CD14-positive monocyte (primary cell): ENCODE measurements around the gene PAPPA2. TPM values are rescaled to one million over a fixed set of nuclear protein-coding genes. Genes with fewer than 3 reads are reported as not detected.
A peak's percentile ranks its signal among the peaks of the same experiment; 100 is the strongest.

Source experiments
- DNase-seq, 3 donors: peaks; one replicate each; pipeline ENCODE4 v3.0.0-alpha.2; 2011 to 2022
- H2AFZ ChIP-seq: 2 replicates; pipeline ENCODE4 v1.6.0; 2012; ENCODE audit warnings: mild to moderate bottlenecking, low read depth, low read length, inconsistent platforms; ENCODE audit not compliant: insufficient read depth, poor library complexity, severe bottlenecking
- H3K27ac ChIP-seq, 2 donors: 1 replicate in 1 of 2; 2 replicates in 1 of 2; pipeline ENCODE4 v1.5.1; 2012 to 2013; ENCODE audit warnings: low read length in 2 of 2, control low read depth in 1 of 2, inconsistent platforms in 1 of 2, low read depth in 1 of 2, mild to moderate bottlenecking in 1 of 2
- H3K27me3 ChIP-seq, 2 donors: one replicate each; pipeline versions ENCODE4 v1.6.0 to v1.6.1; 2011 to 2013; ENCODE audit warnings: low read length in 2 of 2; ENCODE audit not compliant: control insufficient read depth in 2 of 2, insufficient read depth in 2 of 2
- H3K36me3 ChIP-seq, 2 donors: replicated peaks in 1 of 2; 1 replicate in 1 of 2; 2 replicates in 1 of 2; pipeline versions ENCODE4 v1.5.1 to v1.6.1; 2012 to 2013; ENCODE audit warnings: low read length in 2 of 2, control low read depth in 1 of 2, inconsistent platforms in 1 of 2, mild to moderate bottlenecking in 1 of 2; ENCODE audit not compliant: insufficient read depth in 2 of 2, control insufficient read depth in 1 of 2
- H3K4me1 ChIP-seq, 2 donors: 1 replicate in 1 of 2; 2 replicates in 1 of 2; pipeline versions ENCODE4 v1.5.1 to v1.6.1; 2012 to 2013; ENCODE audit warnings: low read length in 2 of 2, control low read depth in 1 of 2, inconsistent platforms in 1 of 2, mild to moderate bottlenecking in 1 of 2, moderate library complexity in 1 of 2; ENCODE audit not compliant: insufficient read depth in 2 of 2, control insufficient read depth in 1 of 2
- H3K4me2 ChIP-seq: replicated peaks from 2 replicates; pipeline ENCODE3; 2012; ENCODE audit warnings: low read length, moderate library complexity, mild to moderate bottlenecking; ENCODE audit not compliant: poor library complexity, severe bottlenecking; ENCODE audit errors: extremely low read depth
- H3K4me3 ChIP-seq, 3 experiments: fragments of 200-600 bp in 1 of 3; sonication (generic) in 1 of 3; replicated peaks in 1 of 3; 1 replicate in 2 of 3; 2 replicates in 1 of 3; pipeline ENCODE4 v1.5.1; 2011 to 2013; ENCODE audit warnings: low read length in 3 of 3, mild to moderate bottlenecking in 3 of 3, control low read depth in 2 of 3, low read depth in 2 of 3, inconsistent platforms in 1 of 3, moderate library complexity in 1 of 3
- H3K79me2 ChIP-seq: 2 replicates; pipeline ENCODE4 v1.6.0; 2012; ENCODE audit warnings: mild to moderate bottlenecking, control low read depth, inconsistent platforms, low read length, moderate library complexity; ENCODE audit not compliant: insufficient read depth
- H3K9ac ChIP-seq: 2 replicates; pipeline ENCODE4 v1.6.0; 2017; ENCODE audit warnings: low read length, mild to moderate bottlenecking; ENCODE audit not compliant: insufficient read depth, poor library complexity, severe bottlenecking
- H3K9me3 ChIP-seq, 2 donors: replicated peaks in 1 of 2; 1 replicate in 1 of 2; 2 replicates in 1 of 2; pipeline versions ENCODE4 v1.5.1 to v1.6.1; 2012 to 2013; ENCODE audit warnings: low read length in 2 of 2, control low read depth in 1 of 2; ENCODE audit not compliant: control insufficient read depth in 1 of 2, insufficient read depth in 1 of 2
- H4K20me1 ChIP-seq: 2 replicates; pipeline ENCODE4 v1.6.0; 2012; ENCODE audit warnings: mild to moderate bottlenecking, low read length, control low read depth, moderate library complexity; ENCODE audit not compliant: insufficient read depth
- H3K27ac Mint-ChIP-seq, 7 donors: one replicate each; pipeline ENCODE4 v1.8.0; 2020; ENCODE audit warnings: mild to moderate bottlenecking in 7 of 7, mixed read lengths in 7 of 7, moderate library complexity in 6 of 7, inconsistent platforms in 2 of 7
- H3K27me3 Mint-ChIP-seq, 3 donors: one replicate each; pipeline ENCODE4 v1.8.0; 2021 to 2022; ENCODE audit warnings: low read depth in 3 of 3, mild to moderate bottlenecking in 3 of 3, mixed read lengths in 3 of 3, moderate library complexity in 3 of 3, inconsistent platforms in 1 of 3
- H3K36me3 Mint-ChIP-seq, 2 donors: one replicate each; pipeline ENCODE4 v1.8.0; 2020; ENCODE audit warnings: mixed read lengths in 2 of 2, inconsistent platforms in 1 of 2, mild to moderate bottlenecking in 1 of 2
- H3K4me1 Mint-ChIP-seq: one replicate; pipeline ENCODE4 v1.8.0; 2020; ENCODE audit warnings: mild to moderate bottlenecking, mixed read lengths
- H3K4me3 Mint-ChIP-seq, 2 donors: one replicate each; pipeline ENCODE4 v1.8.0; 2020; ENCODE audit warnings: mild to moderate bottlenecking in 2 of 2, mixed read lengths in 2 of 2, moderate library complexity in 1 of 2
- H3K9me3 Mint-ChIP-seq, 7 donors: one replicate each; pipeline ENCODE4 v1.8.0; 2020 to 2022; ENCODE audit warnings: mixed read lengths in 7 of 7, mild to moderate bottlenecking in 6 of 7, moderate library complexity in 6 of 7, inconsistent platforms in 2 of 7
- WGBS: methylation state at CpG from one replicate; pipeline ENCODE4 v1.1.5; 2013; ENCODE audit warnings: missing lambda C conversion rate; ENCODE audit not compliant: insufficient coverage; 5-methylcytosine and 5-hydroxymethylcytosine counted together
- intact Hi-C, 2 donors: fragments of 100-400 bp; cut with micrococcal nuclease; formaldehyde crosslinking; loops; one replicate each; pipeline versions ENCODE4 v1.15.0 to v1.15.1; 2023
- polyA plus RNA-seq, 3 donors: library from polyadenylated mRNA; depleted of rRNA in 1 of 3; unstranded in 2 of 3; stranded (reverse) in 1 of 3; fragments of 300-500 nt in 2 of 3; fragments of >200 nt in 1 of 3; fragmentation: Illumina TruSeq in 2 of 3; gene quantifications; 1 replicate in 2 of 3; 2 replicates in 1 of 3; pipeline ENCODE4 v1.2.3, GENCODE V29; 2012 to 2021
- TF ChIP-seq, protein P1 (sequence below): fragments of 200-600 bp; IDR thresholded peaks from one replicate; pipeline ENCODE4 v1.8.0; 2022; ENCODE audit warnings: antibody characterized with exemption, mild to moderate bottlenecking

Gene PAPPA2
- polyA plus RNA-seq, 3 donors, result not detected

DNA sequence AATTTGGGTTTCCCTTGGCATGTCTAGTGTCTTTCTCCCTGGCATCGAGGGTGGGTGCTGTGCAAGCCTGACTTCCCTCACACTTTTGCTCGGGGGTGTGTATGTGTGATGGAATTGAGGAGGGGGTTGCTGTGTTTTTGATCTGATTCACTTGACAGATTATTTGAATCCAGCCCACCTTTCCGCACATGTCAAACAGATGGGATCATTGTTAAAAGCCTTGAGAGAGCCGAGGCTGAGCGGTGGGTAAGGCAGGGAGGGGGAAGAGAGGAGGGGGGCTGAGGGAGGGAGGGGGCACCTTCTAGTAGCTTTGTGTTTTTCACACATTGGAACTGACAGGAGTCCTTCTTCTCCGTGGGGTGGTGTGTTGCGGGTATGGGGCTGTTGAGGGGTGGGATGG, 90.0 kb downstream of the PAPPA2 start:
- Histone ChIP-seq H3K4me1 (no peaks in the 10 kb centered on the region), H3K9ac (no peak overlapping the region), H3K9me3 (no peaks in the 10 kb centered on the region), H3K4me2 (no peak overlapping the region), H3K36me3 (no peaks in the 10 kb centered on the region), H3K79me2 (no peaks in the 10 kb centered on the region), H3K27ac (no peak overlapping the region), H4K20me1 (no peaks in the 10 kb centered on the region), H3K4me3 (no peak overlapping the region), H2AFZ (no peak overlapping the region), H3K27me3 (no peaks in the 10 kb centered on the region)
- no peaks in the 10 kb centered on the region for H3K36me3 Mint-ChIP-seq
- peaks cover 0 to 2% (median 0%) of the 10 kb centered on the region in 7 donors for H3K9me3 Mint-ChIP-seq
- WGBS, result 0% methylated on average over 1 of the region's 7 CpGs
- intact Hi-C loops, result no loop called here
- DNase-seq, result no peak
- no peaks in the 10 kb centered on the region for H3K4me1 Mint-ChIP-seq
- H3K4me3 Mint-ChIP-seq, result no peak overlapping the region
- peak overlapping the region in 1 of 7 donors; percentile 14 for H3K27ac Mint-ChIP-seq
- TF ChIP-seq, protein P1, sequence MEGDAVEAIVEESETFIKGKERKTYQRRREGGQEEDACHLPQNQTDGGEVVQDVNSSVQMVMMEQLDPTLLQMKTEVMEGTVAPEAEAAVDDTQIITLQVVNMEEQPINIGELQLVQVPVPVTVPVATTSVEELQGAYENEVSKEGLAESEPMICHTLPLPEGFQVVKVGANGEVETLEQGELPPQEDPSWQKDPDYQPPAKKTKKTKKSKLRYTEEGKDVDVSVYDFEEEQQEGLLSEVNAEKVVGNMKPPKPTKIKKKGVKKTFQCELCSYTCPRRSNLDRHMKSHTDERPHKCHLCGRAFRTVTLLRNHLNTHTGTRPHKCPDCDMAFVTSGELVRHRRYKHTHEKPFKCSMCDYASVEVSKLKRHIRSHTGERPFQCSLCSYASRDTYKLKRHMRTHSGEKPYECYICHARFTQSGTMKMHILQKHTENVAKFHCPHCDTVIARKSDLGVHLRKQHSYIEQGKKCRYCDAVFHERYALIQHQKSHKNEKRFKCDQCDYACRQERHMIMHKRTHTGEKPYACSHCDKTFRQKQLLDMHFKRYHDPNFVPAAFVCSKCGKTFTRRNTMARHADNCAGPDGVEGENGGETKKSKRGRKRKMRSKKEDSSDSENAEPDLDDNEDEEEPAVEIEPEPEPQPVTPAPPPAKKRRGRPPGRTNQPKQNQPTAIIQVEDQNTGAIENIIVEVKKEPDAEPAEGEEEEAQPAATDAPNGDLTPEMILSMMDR, result no peak
- peaks cover 10 to 14% (median 11%) of the 10 kb centered on the region in 3 donors for H3K27me3 Mint-ChIP-seq

DNA sequence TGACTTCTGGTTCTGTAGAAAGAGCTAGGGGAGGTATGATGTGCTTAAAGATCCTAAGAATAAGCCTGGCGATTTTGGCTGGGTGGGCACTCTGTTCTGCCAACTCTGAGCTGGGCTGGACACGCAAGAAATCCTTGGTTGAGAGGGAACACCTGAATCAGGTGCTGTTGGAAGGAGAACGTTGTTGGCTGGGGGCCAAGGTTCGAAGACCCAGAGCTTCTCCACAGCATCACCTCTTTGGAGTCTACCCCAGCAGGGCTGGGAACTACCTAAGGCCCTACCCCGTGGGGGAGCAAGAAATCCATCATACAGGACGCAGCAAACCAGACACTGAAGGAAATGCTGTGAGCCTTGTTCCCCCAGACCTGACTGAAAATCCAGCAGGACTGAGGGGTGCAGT, 93.3 kb downstream of the PAPPA2 start:
- Histone ChIP-seq H3K36me3 (no peaks in the 10 kb centered on the region), H3K9me3 (no peaks in the 10 kb centered on the region), H4K20me1 (no peaks in the 10 kb centered on the region), H2AFZ (no peak overlapping the region), H3K27ac (no peak overlapping the region), H3K4me2 (no peak overlapping the region), H3K4me3 (no peak overlapping the region), H3K79me2 (no peaks in the 10 kb centered on the region), H3K27me3 (no peaks in the 10 kb centered on the region), H3K4me1 (no peaks in the 10 kb centered on the region), H3K9ac (no peak overlapping the region)
- TF ChIP-seq, protein P1, result no peak
- H3K27ac Mint-ChIP-seq, result no peak overlapping the region
- intact Hi-C loops, result no loop called here
- H3K4me3 Mint-ChIP-seq, result no peak overlapping the region
- H3K9me3 Mint-ChIP-seq, result peaks cover 0 to 2% (median 0%) of the 10 kb centered on the region in 7 donors
- no peaks in the 10 kb centered on the region for H3K4me1 Mint-ChIP-seq
- peaks cover 10 to 17% (median 13%) of the 10 kb centered on the region in 3 donors for H3K27me3 Mint-ChIP-seq
- no peaks in the 10 kb centered on the region for H3K36me3 Mint-ChIP-seq
- no peak for DNase-seq
- WGBS, result 100% methylated on average over 2 of the region's 6 CpGs
